ENCODE data around the gene SCO2. TPM values are rescaled to one million over a fixed set of nuclear protein-coding genes. Genes with fewer than 3 reads are reported as not detected.
"Not testable (repeated sequence)": the region's sequence is repeated elsewhere in the genome, so short reads cannot be mapped to it uniquely, and the experiment has no call there.

The SCO2 gene
- total and polyA plus RNA-seq, 2 experiments from 2014 or later: 10.5 TPM; not detected in 1

GRCh38 chr22:50540381-50540780, 15.0 kb upstream of the SCO2 start:
- Histone ChIP-seq H3K9me3 (ENCODE audit: low read depth) (no peaks in the 10 kb centered on the region), H3K36me3 (no peaks in the 10 kb centered on the region), H3K4me3 (no peak overlapping the region), H3K27me3 (peaks cover 7% of the 10 kb centered on the region), H3K4me1 (ENCODE audit: low read depth) (peaks cover 6% of the 10 kb centered on the region), H3K27ac (no peak overlapping the region)
- no peak for DNase-seq (ENCODE audit: low read depth in 1 of 2, low spot score in 1 of 2)
- TF ChIP-seq, protein P1, sequence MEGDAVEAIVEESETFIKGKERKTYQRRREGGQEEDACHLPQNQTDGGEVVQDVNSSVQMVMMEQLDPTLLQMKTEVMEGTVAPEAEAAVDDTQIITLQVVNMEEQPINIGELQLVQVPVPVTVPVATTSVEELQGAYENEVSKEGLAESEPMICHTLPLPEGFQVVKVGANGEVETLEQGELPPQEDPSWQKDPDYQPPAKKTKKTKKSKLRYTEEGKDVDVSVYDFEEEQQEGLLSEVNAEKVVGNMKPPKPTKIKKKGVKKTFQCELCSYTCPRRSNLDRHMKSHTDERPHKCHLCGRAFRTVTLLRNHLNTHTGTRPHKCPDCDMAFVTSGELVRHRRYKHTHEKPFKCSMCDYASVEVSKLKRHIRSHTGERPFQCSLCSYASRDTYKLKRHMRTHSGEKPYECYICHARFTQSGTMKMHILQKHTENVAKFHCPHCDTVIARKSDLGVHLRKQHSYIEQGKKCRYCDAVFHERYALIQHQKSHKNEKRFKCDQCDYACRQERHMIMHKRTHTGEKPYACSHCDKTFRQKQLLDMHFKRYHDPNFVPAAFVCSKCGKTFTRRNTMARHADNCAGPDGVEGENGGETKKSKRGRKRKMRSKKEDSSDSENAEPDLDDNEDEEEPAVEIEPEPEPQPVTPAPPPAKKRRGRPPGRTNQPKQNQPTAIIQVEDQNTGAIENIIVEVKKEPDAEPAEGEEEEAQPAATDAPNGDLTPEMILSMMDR (IDR thresholded peaks at IDR 0.05; ENCODE audit: low read depth, low read length): no peak

DNA sequence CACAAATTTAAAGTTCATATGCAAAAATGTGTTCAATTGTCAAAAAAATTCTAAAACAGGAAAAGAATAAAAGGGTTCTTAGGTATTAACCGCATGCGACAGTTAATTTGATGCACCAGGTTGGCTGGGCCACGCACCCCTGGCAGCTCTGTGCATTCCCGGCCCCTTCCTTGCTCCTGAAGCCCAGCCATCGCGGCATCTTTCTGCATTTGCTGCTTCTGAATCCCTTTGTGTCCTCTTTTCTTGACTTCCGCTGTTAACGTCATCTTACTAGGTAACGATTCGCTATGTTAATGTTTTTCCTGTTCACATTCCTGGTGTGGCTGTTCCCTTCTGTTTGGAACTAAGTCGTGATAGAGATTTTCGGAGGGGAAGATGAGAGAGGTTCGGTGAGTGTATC, 12.4 kb upstream of the SCO2 start:
- DNase-seq (ENCODE audit: low read depth in 1 of 2, low spot score in 1 of 2): no peak

DNA sequence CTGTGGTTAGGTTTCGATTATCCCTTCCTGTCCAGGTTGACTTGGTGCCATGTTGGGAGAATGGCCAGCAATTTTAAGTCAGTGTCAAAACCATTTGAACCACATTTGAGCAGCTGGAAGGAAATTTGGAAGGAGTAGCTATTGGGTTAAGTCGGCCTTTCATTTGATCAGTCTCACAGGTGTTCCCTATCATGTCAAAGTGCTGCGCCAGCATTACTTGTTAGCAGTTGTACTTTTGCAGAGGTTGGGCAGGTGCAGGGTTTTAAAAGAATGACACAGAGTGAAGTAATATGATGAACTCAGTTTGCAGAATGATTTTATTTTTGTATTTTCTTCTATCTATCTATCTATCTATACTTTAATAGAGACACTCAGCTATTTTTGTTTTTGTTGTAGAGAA, 10.8 kb upstream of the SCO2 start:
- H3K36me3 ChIP-seq: no peaks in the 10 kb centered on the region
- TF ChIP-seq, protein P1 (IDR thresholded peaks at IDR 0.05; ENCODE audit: low read depth, low read length): no peak

More for the DNA sequence above, 12.4 kb upstream of the SCO2 start:
- Histone ChIP-seq H3K4me3 (no peak overlapping the region), H3K4me1 (ENCODE audit: low read depth) (peaks cover 17% of the 10 kb centered on the region), H3K9me3 (ENCODE audit: low read depth) (no peaks in the 10 kb centered on the region), H3K36me3 (no peaks in the 10 kb centered on the region), H3K27me3 (no peaks in the 10 kb centered on the region), H3K27ac (no peak overlapping the region)
- TF ChIP-seq, protein P1 (IDR thresholded peaks at IDR 0.05; ENCODE audit: low read depth, low read length): no peak

GRCh38 chr22:50535113-50535512, 9.7 kb upstream of the SCO2 start:
- peaks cover 19% of the 10 kb centered on the region for H3K27me3 ChIP-seq
- H3K4me1 ChIP-seq (ENCODE audit: low read depth): peaks cover 21% of the 10 kb centered on the region
- H3K9me3 ChIP-seq (ENCODE audit: low read depth): no peaks in the 10 kb centered on the region
- H3K4me3 ChIP-seq: no peak overlapping the region
- H3K27ac ChIP-seq: no peak overlapping the region
- TF ChIP-seq, protein P1 (IDR thresholded peaks at IDR 0.05; ENCODE audit: low read depth, low read length): no peak
- DNase-seq (ENCODE audit: low read depth in 1 of 2, low spot score in 1 of 2): no peak
- no peaks in the 10 kb centered on the region for H3K36me3 ChIP-seq

More for the DNA sequence above, 10.8 kb upstream of the SCO2 start:
- no peak for DNase-seq (ENCODE audit: low read depth in 1 of 2, low spot score in 1 of 2)
- no peak overlapping the region for H3K27ac ChIP-seq
- H3K27me3 ChIP-seq: peaks cover 8% of the 10 kb centered on the region
- no peaks in the 10 kb centered on the region for H3K9me3 ChIP-seq (ENCODE audit: low read depth)
- no peak overlapping the region for H3K4me3 ChIP-seq
- peaks cover 21% of the 10 kb centered on the region for H3K4me1 ChIP-seq (ENCODE audit: low read depth)

DNA sequence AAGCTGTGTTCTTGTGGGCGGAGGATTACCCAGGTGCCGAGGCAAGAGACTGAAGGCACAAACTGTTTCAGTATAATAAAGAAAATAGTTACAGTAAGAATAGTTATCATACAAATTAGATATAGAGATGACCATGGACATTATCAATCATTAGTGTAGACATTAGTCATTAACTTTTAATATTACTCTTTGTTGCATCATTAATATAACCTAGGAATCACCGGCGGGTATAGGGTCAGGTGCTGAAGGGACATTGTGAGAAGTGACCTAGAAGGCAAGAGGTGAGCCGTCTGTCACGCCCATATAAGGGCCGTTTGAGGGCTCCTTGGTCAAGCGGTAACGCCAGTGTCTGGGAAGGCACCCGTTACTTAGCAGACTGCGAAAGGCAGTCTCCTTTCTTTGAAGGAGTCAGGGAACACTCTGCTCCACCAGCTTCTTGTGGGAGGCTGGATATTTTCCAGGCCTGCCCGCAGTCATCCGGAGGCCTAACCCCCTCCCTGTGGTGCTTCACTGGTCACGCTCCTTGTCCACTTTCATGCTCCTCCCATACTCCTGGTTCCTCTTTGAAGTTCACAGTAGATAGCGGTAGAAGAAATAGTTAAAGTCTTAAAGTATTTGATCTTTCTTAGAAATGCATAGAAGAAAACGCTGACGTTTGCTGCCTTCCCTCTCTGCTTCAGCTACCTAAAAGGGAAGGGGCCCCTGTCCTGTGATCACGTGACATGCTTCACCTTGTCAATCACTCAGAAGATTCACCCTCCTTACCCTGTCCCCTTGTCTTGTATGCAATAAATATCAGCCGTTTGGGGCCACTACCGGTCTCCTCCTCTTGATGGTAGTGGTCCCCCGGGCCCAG, 8.7 kb upstream of the SCO2 start:
- DNase-seq (ENCODE audit: low read depth in 1 of 2, low spot score in 1 of 2): peak in 1 of 2 donors; percentile 87
- Histone ChIP-seq H3K4me1 (ENCODE audit: low read depth) (peaks cover 18% of the 10 kb centered on the region), H3K27ac (peak overlapping the region; percentile 87), H3K27me3 (peaks cover 27% of the 10 kb centered on the region)
- not testable (repeated sequence) for H3K36me3 ChIP-seq; H3K9me3 ChIP-seq (ENCODE audit: low read depth); H3K4me3 ChIP-seq
